Measurements from ENCODE around the gene P2RY14.

The P2RY14 gene

GRCh38 chr3:151276038-151276686, 2.2 kb downstream of the P2RY14 start:
- ChIA-PET POLR2A (no interaction called here), CTCF (no interaction called here)
- Histone ChIP-seq H3K9me3 (ENCODE audit: control insufficient read depth, insufficient read depth, low read depth, low read length) (no peaks in the 10 kb centered on the region), H3K27ac (ENCODE audit: extremely low read depth, low read depth, low read length) (no peak overlapping the region), H3K36me3 (ENCODE audit: control insufficient read depth in 2 of 2, insufficient read depth in 1 of 2, low read length in 2 of 2) (no peaks in the 10 kb centered on the region; a peak in 1 of 3 replicates), H3K4me3 (ENCODE audit: low read depth, low read length) (no peak overlapping the region), H3K4me1 (ENCODE audit: control insufficient read depth, insufficient read depth, low read length) (no peaks in the 10 kb centered on the region)
- TF ChIP-seq ZNF664 (tag by site-specific recombination; IDR thresholded peaks at IDR 0.05) (no peak), ZNF621 (tag by site-specific recombination; IDR thresholded peaks at IDR 0.05) (no peak), ZNF629 (tag by site-specific recombination; IDR thresholded peaks at IDR 0.05) (no peak), GLIS1 (tag by site-specific recombination; IDR thresholded peaks at IDR 0.05) (no peak), ZNF660 (tag by site-specific recombination; IDR thresholded peaks at IDR 0.05) (no peak)

- POLR2A ChIA-PET: no interaction called here
- H3K36me3 ChIP-seq (ENCODE audit: control insufficient read depth in 2 of 2, insufficient read depth in 1 of 2, low read length in 2 of 2): no peaks in the 10 kb centered on the region; a peak in 1 of 3 replicates
- H3K27ac ChIP-seq (ENCODE audit: extremely low read depth, low read depth, low read length): no peak overlapping the region
These were observed 3.3 kb downstream of the P2RY14 start for GRCh38 chr3:151275091-151275490.

GRCh38 chr3:151269631-151270030, 8.7 kb downstream of the P2RY14 start:
- no peak overlapping the region for H3K4me3 ChIP-seq (ENCODE audit: low read depth, low read length)
- H3K9me3 ChIP-seq (ENCODE audit: control insufficient read depth, insufficient read depth, low read depth, low read length): no peaks in the 10 kb centered on the region
- H3K36me3 ChIP-seq (ENCODE audit: control insufficient read depth in 2 of 2, insufficient read depth in 1 of 2, low read length in 2 of 2): no peaks in the 10 kb centered on the region
- POLR2A ChIA-PET: no interaction called here
- no peaks in the 10 kb centered on the region for H3K4me1 ChIP-seq (ENCODE audit: control insufficient read depth, insufficient read depth, low read length)
- TF ChIP-seq OSR2 (tag by site-specific recombination; IDR thresholded peaks at IDR 0.05) (no peak), KLF17 (tag by site-specific recombination; IDR thresholded peaks at IDR 0.05) (no peak)
- TF ChIP-seq, protein P1, sequence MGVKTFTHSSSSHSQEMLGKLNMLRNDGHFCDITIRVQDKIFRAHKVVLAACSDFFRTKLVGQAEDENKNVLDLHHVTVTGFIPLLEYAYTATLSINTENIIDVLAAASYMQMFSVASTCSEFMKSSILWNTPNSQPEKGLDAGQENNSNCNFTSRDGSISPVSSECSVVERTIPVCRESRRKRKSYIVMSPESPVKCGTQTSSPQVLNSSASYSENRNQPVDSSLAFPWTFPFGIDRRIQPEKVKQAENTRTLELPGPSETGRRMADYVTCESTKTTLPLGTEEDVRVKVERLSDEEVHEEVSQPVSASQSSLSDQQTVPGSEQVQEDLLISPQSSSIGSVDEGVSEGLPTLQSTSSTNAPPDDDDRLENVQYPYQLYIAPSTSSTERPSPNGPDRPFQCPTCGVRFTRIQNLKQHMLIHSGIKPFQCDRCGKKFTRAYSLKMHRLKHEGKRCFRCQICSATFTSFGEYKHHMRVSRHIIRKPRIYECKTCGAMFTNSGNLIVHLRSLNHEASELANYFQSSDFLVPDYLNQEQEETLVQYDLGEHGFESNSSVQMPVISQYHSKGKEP (tag by site-specific recombination; IDR thresholded peaks at IDR 0.05): no peak
- CTCF ChIA-PET: no interaction called here
- H3K27ac ChIP-seq (ENCODE audit: extremely low read depth, low read depth, low read length): no peak overlapping the region

More at GRCh38 chr3:151275091-151275490, 3.3 kb downstream of the P2RY14 start:
- TF ChIP-seq GLI2 (tag by site-specific recombination; IDR thresholded peaks at IDR 0.05; ENCODE audit: borderline replicate concordance, low read depth) (no peak), ZNF174 (tag by site-specific recombination; IDR thresholded peaks at IDR 0.05) (no peak), RBAK (tag by site-specific recombination; IDR thresholded peaks at IDR 0.05) (no peak), ZNF544 (tag by site-specific recombination; IDR thresholded peaks at IDR 0.05) (no peak), ZNF223 (tag by site-specific recombination; IDR thresholded peaks at IDR 0.05) (no peak), ZNF785 (tag by site-specific recombination; IDR thresholded peaks at IDR 0.05) (no peak), ZNF202 (tag by site-specific recombination; IDR thresholded peaks at IDR 0.05; ENCODE audit: borderline replicate concordance) (no peak), SCRT2 (tag by site-specific recombination; IDR thresholded peaks at IDR 0.05) (no peak; the same call in 1 of the 2 replicates), ZBTB48 (tag by site-specific recombination; IDR thresholded peaks at IDR 0.05) (no peak), ZNF549 (tag by site-specific recombination; IDR thresholded peaks at IDR 0.05) (no peak), ZNF157 (tag by site-specific recombination; IDR thresholded peaks at IDR 0.05) (no peak), EGR2 (tag by site-specific recombination; IDR thresholded peaks at IDR 0.05; ENCODE audit: low read depth) (no peak), ZNF571 (tag by site-specific recombination; IDR thresholded peaks at IDR 0.05) (no peak), ZNF560 (tag by site-specific recombination; IDR thresholded peaks at IDR 0.05; ENCODE audit: borderline replicate concordance) (no peak), ZNF148 (tag by site-specific recombination; IDR thresholded peaks at IDR 0.05; ENCODE audit: borderline replicate concordance) (no peak)
- TF ChIP-seq, protein P2, sequence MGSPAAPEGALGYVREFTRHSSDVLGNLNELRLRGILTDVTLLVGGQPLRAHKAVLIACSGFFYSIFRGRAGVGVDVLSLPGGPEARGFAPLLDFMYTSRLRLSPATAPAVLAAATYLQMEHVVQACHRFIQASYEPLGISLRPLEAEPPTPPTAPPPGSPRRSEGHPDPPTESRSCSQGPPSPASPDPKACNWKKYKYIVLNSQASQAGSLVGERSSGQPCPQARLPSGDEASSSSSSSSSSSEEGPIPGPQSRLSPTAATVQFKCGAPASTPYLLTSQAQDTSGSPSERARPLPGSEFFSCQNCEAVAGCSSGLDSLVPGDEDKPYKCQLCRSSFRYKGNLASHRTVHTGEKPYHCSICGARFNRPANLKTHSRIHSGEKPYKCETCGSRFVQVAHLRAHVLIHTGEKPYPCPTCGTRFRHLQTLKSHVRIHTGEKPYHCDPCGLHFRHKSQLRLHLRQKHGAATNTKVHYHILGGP (tag by site-specific recombination; IDR thresholded peaks at IDR 0.05): no peak
- TF ChIP-seq, protein P3, sequence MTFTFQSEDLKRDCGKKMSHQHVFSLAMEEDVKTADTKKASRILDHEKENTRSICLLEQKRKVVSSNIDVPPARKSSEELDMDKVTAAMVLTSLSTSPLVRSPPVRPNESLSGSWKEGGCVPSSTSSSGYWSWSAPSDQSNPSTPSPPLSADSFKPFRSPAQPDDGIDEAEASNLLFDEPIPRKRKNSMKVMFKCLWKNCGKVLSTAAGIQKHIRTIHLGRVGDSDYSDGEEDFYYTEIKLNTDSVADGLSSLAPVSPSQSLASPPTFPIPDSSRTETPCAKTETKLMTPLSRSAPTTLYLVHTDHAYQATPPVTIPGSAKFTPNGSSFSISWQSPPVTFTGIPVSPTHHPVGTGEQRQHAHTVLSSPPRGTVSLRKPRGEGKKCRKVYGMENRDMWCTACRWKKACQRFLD (tag by site-specific recombination; IDR thresholded peaks at IDR 0.05): no peak
- CTCF ChIA-PET: no interaction called here
- Histone ChIP-seq H3K4me3 (ENCODE audit: low read depth, low read length) (no peak overlapping the region), H3K4me1 (ENCODE audit: control insufficient read depth, insufficient read depth, low read length) (no peaks in the 10 kb centered on the region), H3K9me3 (ENCODE audit: control insufficient read depth, insufficient read depth, low read depth, low read length) (no peaks in the 10 kb centered on the region)
